Measurements from ENCODE around the gene PUM2.

PUM2 gene

GRCh38 chr2:20214566-20215182 lies 136.0 kb downstream of the PUM2 start:
- DNase-seq, result no peak

- no peak for DNase-seq
Measured at GRCh38 chr2:20213651-20214565, 136.7 kb downstream of the PUM2 start.

GRCh38 chr2:20212871-20213503 lies 137.7 kb downstream of the PUM2 start:
- no peak for DNase-seq

GRCh38 chr2:20212459-20212870 lies 138.2 kb downstream of the PUM2 start:
- no peak for DNase-seq

GRCh38 chr2:20211860-20212458 lies 138.7 kb downstream of the PUM2 start:
- no peak for DNase-seq

GRCh38 chr2:20211420-20211819 lies 139.2 kb downstream of the PUM2 start:
- no peak for DNase-seq

- no peak for DNase-seq
Measured at GRCh38 chr2:20210462-20210861, 140.2 kb downstream of the PUM2 start.

GRCh38 chr2:20209373-20210109 lies 141.1 kb downstream of the PUM2 start:
- no peak for DNase-seq

GRCh38 chr2:20208476-20208859 lies 142.2 kb downstream of the PUM2 start:
- DNase-seq, result no peak

GRCh38 chr2:20207051-20207450 lies 143.6 kb downstream of the PUM2 start:
- DNase-seq, result no peak

- DNase-seq, result no peak
Measured at GRCh38 chr2:20205915-20206524, 144.6 kb downstream of the PUM2 start.

GRCh38 chr2:20205069-20205468 lies 145.6 kb downstream of the PUM2 start:
- no peak for DNase-seq

GRCh38 chr2:20203521-20204225 lies 147.0 kb downstream of the PUM2 start:
- DNase-seq, result no peak

GRCh38 chr2:20203072-20203471 lies 147.6 kb downstream of the PUM2 start:
- DNase-seq, result no peak

GRCh38 chr2:20201671-20202070 lies 149.0 kb downstream of the PUM2 start:
- no peak for DNase-seq

- DNase-seq, result no peak
Measured at GRCh38 chr2:20200697-20201555, 149.7 kb downstream of the PUM2 start.

GRCh38 chr2:20199633-20200270 lies 150.9 kb downstream of the PUM2 start:
- DNase-seq, result no peak

GRCh38 chr2:20198796-20199632 lies 151.6 kb downstream of the PUM2 start:
- no peak for DNase-seq
